ENCODE measurements around the gene CHRNA3. TPM values are rescaled to one million over a fixed set of nuclear protein-coding genes. Genes with fewer than 3 reads are reported as not detected.

CHRNA3 gene
- total RNA-seq, 2 donors from 2014 or later: 0.23 to 0.97 TPM

DNA sequence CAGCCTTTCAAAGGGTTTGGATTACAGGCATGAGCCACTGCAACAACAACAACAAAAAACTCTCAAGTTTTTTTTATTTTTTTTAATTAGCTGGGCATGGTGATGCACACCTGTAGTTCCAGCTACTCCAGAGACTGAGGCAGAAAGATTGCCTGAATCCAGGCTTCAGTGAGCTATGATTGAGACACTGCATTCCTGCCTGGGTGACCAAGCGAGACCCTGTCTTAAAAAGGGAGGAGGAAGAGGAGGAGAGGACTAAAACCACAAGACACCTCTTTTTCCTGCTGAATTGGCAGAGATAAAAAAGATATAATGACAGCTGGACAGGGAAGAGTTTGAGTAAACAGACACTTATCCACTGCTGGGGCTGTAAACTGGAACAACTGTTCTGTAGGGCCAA, 42.9 kb upstream of the CHRNA3 start:
- intact Hi-C loops (cut with DNase I): no loop called here

DNA sequence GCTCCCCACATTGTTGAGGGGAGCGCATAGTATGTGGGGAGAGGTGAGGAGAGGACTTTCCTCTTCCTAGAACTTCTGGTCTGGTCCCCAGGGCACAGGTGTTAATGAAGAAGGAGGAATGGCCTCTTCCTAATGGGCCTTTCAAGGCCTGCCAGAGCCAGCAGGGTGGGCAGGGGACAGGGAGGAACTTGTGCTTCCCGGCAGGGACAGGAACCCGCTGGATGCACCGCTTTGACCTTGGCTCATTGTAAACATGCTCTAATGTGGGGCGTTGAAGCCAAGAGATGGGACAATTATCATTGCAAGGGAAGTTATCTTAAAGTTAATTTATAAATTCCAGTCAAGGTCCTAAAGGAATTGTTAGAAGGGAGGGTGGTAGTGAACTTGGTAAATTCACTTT, 41.2 kb upstream of the CHRNA3 start:
- H3K9me3 ChIP-seq: no peaks in the 10 kb centered on the region
- intact Hi-C loops (cut with DNase I): no loop called here
- 80% methylated on average over 5 of the region's 5 CpGs for WGBS
- no peaks in the 10 kb centered on the region for H3K36me3 ChIP-seq
- H3K4me1 ChIP-seq (replicated peaks): no peaks in the 10 kb centered on the region
- H3K27me3 ChIP-seq (replicated peaks; ENCODE audit: insufficient read depth): no peaks in the 10 kb centered on the region
- H3K27ac ChIP-seq: no peak overlapping the region
- TF ChIP-seq, protein P1, sequence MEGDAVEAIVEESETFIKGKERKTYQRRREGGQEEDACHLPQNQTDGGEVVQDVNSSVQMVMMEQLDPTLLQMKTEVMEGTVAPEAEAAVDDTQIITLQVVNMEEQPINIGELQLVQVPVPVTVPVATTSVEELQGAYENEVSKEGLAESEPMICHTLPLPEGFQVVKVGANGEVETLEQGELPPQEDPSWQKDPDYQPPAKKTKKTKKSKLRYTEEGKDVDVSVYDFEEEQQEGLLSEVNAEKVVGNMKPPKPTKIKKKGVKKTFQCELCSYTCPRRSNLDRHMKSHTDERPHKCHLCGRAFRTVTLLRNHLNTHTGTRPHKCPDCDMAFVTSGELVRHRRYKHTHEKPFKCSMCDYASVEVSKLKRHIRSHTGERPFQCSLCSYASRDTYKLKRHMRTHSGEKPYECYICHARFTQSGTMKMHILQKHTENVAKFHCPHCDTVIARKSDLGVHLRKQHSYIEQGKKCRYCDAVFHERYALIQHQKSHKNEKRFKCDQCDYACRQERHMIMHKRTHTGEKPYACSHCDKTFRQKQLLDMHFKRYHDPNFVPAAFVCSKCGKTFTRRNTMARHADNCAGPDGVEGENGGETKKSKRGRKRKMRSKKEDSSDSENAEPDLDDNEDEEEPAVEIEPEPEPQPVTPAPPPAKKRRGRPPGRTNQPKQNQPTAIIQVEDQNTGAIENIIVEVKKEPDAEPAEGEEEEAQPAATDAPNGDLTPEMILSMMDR (IDR thresholded peaks at IDR 0.05): no peak
- TF ChIP-seq POLR2A (IDR thresholded peaks at IDR 0.05): no peak
- no peak for TF ChIP-seq POLR2AphosphoS5 (IDR thresholded peaks at IDR 0.05)
- no peak for DNase-seq (ENCODE audit: low spot score)
- H3K4me3 ChIP-seq: no peak overlapping the region

More for the DNA sequence above, 42.9 kb upstream of the CHRNA3 start:
- Histone ChIP-seq H3K4me1 (replicated peaks) (no peaks in the 10 kb centered on the region), H3K9me3 (no peaks in the 10 kb centered on the region), H3K4me3 (no peak overlapping the region), H3K36me3 (no peaks in the 10 kb centered on the region), H3K27ac (no peak overlapping the region), H3K27me3 (replicated peaks; ENCODE audit: insufficient read depth) (no peaks in the 10 kb centered on the region)
- WGBS: 64% methylated on average over 1 of the region's 1 CpG
- TF ChIP-seq POLR2A (IDR thresholded peaks at IDR 0.05): no peak
- TF ChIP-seq POLR2AphosphoS5 (IDR thresholded peaks at IDR 0.05): no peak
- TF ChIP-seq, protein P1 (IDR thresholded peaks at IDR 0.05): no peak
- DNase-seq (ENCODE audit: low spot score): no peak

DNA sequence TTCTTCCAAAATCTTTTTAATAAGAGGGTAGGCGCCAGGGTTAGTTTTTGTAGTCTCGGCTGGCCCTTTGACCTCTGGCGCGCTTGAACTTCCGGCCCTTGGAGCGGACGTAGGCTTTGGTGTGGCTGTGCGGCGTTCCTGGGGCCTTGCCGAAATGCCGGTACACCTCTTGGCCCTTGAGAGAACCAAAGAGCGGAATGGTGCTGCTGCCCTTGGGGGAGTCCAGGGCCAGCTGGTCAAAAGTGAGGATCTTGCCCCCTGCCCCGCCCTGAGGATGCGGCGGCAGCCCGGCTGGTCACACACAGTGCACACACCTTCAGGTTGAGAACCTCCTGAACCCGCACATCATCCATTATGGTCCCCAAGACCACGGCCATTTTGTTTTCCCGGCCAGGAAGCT, 40.2 kb upstream of the CHRNA3 start:
- H3K27me3 ChIP-seq (replicated peaks; ENCODE audit: insufficient read depth): no peaks in the 10 kb centered on the region
- H3K36me3 ChIP-seq: no peaks in the 10 kb centered on the region
- DNase-seq (ENCODE audit: low spot score): no peak
- TF ChIP-seq POLR2AphosphoS5 (IDR thresholded peaks at IDR 0.05) (no peak), POLR2A (IDR thresholded peaks at IDR 0.05) (no peak)
- TF ChIP-seq, protein P1 (IDR thresholded peaks at IDR 0.05): no peak
- H3K4me1 ChIP-seq (replicated peaks): no peaks in the 10 kb centered on the region
- no peak overlapping the region for H3K4me3 ChIP-seq
- WGBS: 97% methylated on average over 19 of the region's 19 CpGs
- intact Hi-C loops (cut with DNase I): no loop called here
- H3K9me3 ChIP-seq: no peaks in the 10 kb centered on the region
- H3K27ac ChIP-seq: no peak overlapping the region

DNA sequence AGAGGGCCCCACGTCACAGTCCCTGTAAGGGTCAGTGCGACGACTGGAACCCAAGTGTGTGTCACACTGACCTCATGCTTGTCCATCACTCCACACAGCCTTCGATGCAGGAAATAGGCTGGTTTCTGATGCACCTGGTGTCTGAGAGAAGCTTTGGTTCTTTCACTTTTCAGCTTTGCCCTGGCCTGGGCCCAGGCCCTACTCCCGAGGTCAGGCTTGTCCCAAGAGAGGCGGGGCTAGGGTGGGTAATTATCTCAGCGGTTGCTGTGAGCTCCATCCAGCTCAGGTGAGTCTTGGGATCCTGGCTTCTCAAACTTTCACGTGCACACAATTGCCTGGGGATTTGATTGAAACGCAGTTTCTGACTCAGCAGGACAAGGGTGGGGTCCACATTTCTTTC, 39.8 kb upstream of the CHRNA3 start:
- H3K36me3 ChIP-seq: no peaks in the 10 kb centered on the region
- H3K27ac ChIP-seq: no peak overlapping the region
- TF ChIP-seq, protein P1 (IDR thresholded peaks at IDR 0.05): no peak
- no peak for TF ChIP-seq POLR2AphosphoS5 (IDR thresholded peaks at IDR 0.05)
- no peak for TF ChIP-seq POLR2A (IDR thresholded peaks at IDR 0.05)
- no peak for DNase-seq (ENCODE audit: low spot score)
- 73% methylated on average over 9 of the region's 9 CpGs for WGBS
- no peaks in the 10 kb centered on the region for H3K27me3 ChIP-seq (replicated peaks; ENCODE audit: insufficient read depth)
- H3K9me3 ChIP-seq: no peaks in the 10 kb centered on the region
- H3K4me1 ChIP-seq (replicated peaks): no peaks in the 10 kb centered on the region
- intact Hi-C loops (cut with DNase I): no loop called here
- no peak overlapping the region for H3K4me3 ChIP-seq

DNA sequence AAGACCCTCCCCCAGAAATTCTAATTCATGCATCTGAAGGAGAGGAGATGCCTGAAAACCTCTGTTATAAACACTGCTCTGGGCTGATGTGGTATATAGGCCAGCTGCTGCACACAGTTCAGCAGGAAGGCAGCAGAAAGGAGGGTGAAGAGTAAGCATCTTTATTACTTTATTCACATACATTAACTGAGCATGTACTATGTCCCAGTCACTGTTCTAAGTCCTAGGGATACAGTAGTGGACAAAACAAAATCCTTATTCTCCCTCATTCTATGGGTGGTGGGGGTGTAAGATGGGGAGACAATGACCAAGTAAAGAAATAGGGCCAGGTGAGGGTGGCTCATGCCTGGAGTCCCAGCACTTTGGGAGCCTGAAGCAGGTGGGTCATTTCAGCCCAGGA, 38.0 kb upstream of the CHRNA3 start:
- no peaks in the 10 kb centered on the region for H3K4me1 ChIP-seq (replicated peaks)
- H3K4me3 ChIP-seq: no peak overlapping the region

More for the DNA sequence above, 38.0 kb upstream of the CHRNA3 start:
- no peak for DNase-seq (ENCODE audit: low spot score)
- H3K9me3 ChIP-seq: no peaks in the 10 kb centered on the region
- H3K27me3 ChIP-seq (replicated peaks; ENCODE audit: insufficient read depth): no peaks in the 10 kb centered on the region
- H3K27ac ChIP-seq: no peak overlapping the region
- intact Hi-C loops (cut with DNase I): no loop called here
- no peaks in the 10 kb centered on the region for H3K36me3 ChIP-seq
- TF ChIP-seq POLR2AphosphoS5 (IDR thresholded peaks at IDR 0.05): no peak
- no peak for TF ChIP-seq POLR2A (IDR thresholded peaks at IDR 0.05)
- TF ChIP-seq, protein P1 (IDR thresholded peaks at IDR 0.05): no peak

All from prostate gland (tissue), 2 donors.